ENCODE results near the gene THRB.

THRB gene

GRCh38 chr3:24523215-24523614 is 28.6 kb upstream of the THRB start:
- Histone ChIP-seq H3K9me3 (ENCODE audit: insufficient read depth, low read length) (no peaks in the 10 kb centered on the region), H4K20me1 (ENCODE audit: low read depth, low read length) (no peaks in the 10 kb centered on the region), H3K36me3 (ENCODE audit: low read length) (no peaks in the 10 kb centered on the region), H3K27me3 (ENCODE audit: low read length) (no peaks in the 10 kb centered on the region), H3K4me2 (ENCODE audit: low read depth, low read length, poor library complexity, severe bottlenecking) (no peak overlapping the region), H2AFZ (ENCODE audit: low read depth, low read length, severe bottlenecking) (no peak overlapping the region), H3K27ac (ENCODE audit: low read depth, low read length) (no peak overlapping the region), H3K9ac (ENCODE audit: low read length) (no peak overlapping the region), H3K79me2 (ENCODE audit: insufficient read depth, low read length) (no peaks in the 10 kb centered on the region), H3K9me2 (replicated peaks; ENCODE audit: insufficient read depth, low read length) (no peaks in the 10 kb centered on the region), H3K4me3 (ENCODE audit: insufficient read depth, low read length, poor library complexity, severe bottlenecking) (no peak overlapping the region), H3F3A (ENCODE audit: insufficient read depth) (no peaks in the 10 kb centered on the region)
- TF ChIP-seq EZH2phosphoT487 (conservative IDR thresholded peaks at IDR 0.05; ENCODE audit: low read length) (no peak), CTCF (IDR thresholded peaks at IDR 0.05; ENCODE audit: insufficient read depth, low read length, poor library complexity, severe bottlenecking) (no peak)

GRCh38 chr3:24522146-24522579 is 27.5 kb upstream of the THRB start:
- no peak overlapping the region for H2AFZ ChIP-seq (ENCODE audit: low read depth, low read length, severe bottlenecking)

GRCh38 chr3:24521420-24522145 is 26.9 kb upstream of the THRB start:
- Histone ChIP-seq H3K27me3 (ENCODE audit: low read length) (no peaks in the 10 kb centered on the region), H3K27ac (ENCODE audit: low read depth, low read length) (no peak overlapping the region), H3K36me3 (ENCODE audit: low read length) (no peaks in the 10 kb centered on the region), H3K79me2 (ENCODE audit: insufficient read depth, low read length) (no peaks in the 10 kb centered on the region), H3K9ac (ENCODE audit: low read length) (no peak overlapping the region), H3K4me2 (ENCODE audit: low read depth, low read length, poor library complexity, severe bottlenecking) (no peak overlapping the region), H4K20me1 (ENCODE audit: low read depth, low read length) (no peaks in the 10 kb centered on the region), H2AFZ (ENCODE audit: low read depth, low read length, severe bottlenecking) (no peak overlapping the region), H3K9me2 (replicated peaks; ENCODE audit: insufficient read depth, low read length) (no peaks in the 10 kb centered on the region), H3K9me3 (ENCODE audit: insufficient read depth, low read length) (no peaks in the 10 kb centered on the region), H3K4me3 (ENCODE audit: insufficient read depth, low read length, poor library complexity, severe bottlenecking) (no peak overlapping the region), H3F3A (ENCODE audit: insufficient read depth) (no peaks in the 10 kb centered on the region)
- no peak for TF ChIP-seq CTCF (IDR thresholded peaks at IDR 0.05; ENCODE audit: insufficient read depth, low read length, poor library complexity, severe bottlenecking)
- no peak for TF ChIP-seq EZH2phosphoT487 (conservative IDR thresholded peaks at IDR 0.05; ENCODE audit: low read length)

More at GRCh38 chr3:24522146-24522579, 27.5 kb upstream of the THRB start:
- H3F3A ChIP-seq (ENCODE audit: insufficient read depth), result no peaks in the 10 kb centered on the region
- H3K9ac ChIP-seq (ENCODE audit: low read length), result no peak overlapping the region
- no peak overlapping the region for H3K27ac ChIP-seq (ENCODE audit: low read depth, low read length)
- TF ChIP-seq EZH2phosphoT487 (conservative IDR thresholded peaks at IDR 0.05; ENCODE audit: low read length), result no peak
- TF ChIP-seq CTCF (IDR thresholded peaks at IDR 0.05; ENCODE audit: insufficient read depth, low read length, poor library complexity, severe bottlenecking), result no peak
- no peak overlapping the region for H3K4me2 ChIP-seq (ENCODE audit: low read depth, low read length, poor library complexity, severe bottlenecking)
- H3K4me3 ChIP-seq (ENCODE audit: insufficient read depth, low read length, poor library complexity, severe bottlenecking), result no peak overlapping the region
- H3K9me3 ChIP-seq (ENCODE audit: insufficient read depth, low read length), result no peaks in the 10 kb centered on the region
- no peaks in the 10 kb centered on the region for H4K20me1 ChIP-seq (ENCODE audit: low read depth, low read length)
- H3K36me3 ChIP-seq (ENCODE audit: low read length), result no peaks in the 10 kb centered on the region
- H3K9me2 ChIP-seq (replicated peaks; ENCODE audit: insufficient read depth, low read length), result no peaks in the 10 kb centered on the region
- H3K79me2 ChIP-seq (ENCODE audit: insufficient read depth, low read length), result no peaks in the 10 kb centered on the region
- no peaks in the 10 kb centered on the region for H3K27me3 ChIP-seq (ENCODE audit: low read length)

Measured in SU-DHL-6 (cell line).